Measurements from ENCODE around the gene SNAI3.

Gene SNAI3

GRCh38 chr16:88721236-88721635 lies 34.9 kb upstream of the SNAI3 start:
- no peak for DNase-seq (ENCODE audit: low spot score)

- no peak for DNase-seq (ENCODE audit: low spot score)
Observed at GRCh38 chr16:88720396-88720970, 34.2 kb upstream of the SNAI3 start.

- no peak for DNase-seq (ENCODE audit: low spot score)
Observed at GRCh38 chr16:88719933-88720296, 33.6 kb upstream of the SNAI3 start.

GRCh38 chr16:88719267-88719932 lies 33.1 kb upstream of the SNAI3 start:
- peak; percentile 88 for DNase-seq (ENCODE audit: low spot score)

GRCh38 chr16:88718178-88718577 lies 31.9 kb upstream of the SNAI3 start:
- DNase-seq (ENCODE audit: low spot score): no peak

GRCh38 chr16:88716601-88717001 lies 30.3 kb upstream of the SNAI3 start:
- no peak for DNase-seq (ENCODE audit: low spot score)

- DNase-seq (ENCODE audit: low spot score): no peak
Observed at GRCh38 chr16:88716201-88716600, 29.9 kb upstream of the SNAI3 start.

GRCh38 chr16:88715312-88716190 lies 29.2 kb upstream of the SNAI3 start:
- no peak for DNase-seq (ENCODE audit: low spot score)

GRCh38 chr16:88714420-88715302 lies 28.4 kb upstream of the SNAI3 start:
- DNase-seq (ENCODE audit: low spot score): no peak

GRCh38 chr16:88713568-88714419 lies 27.5 kb upstream of the SNAI3 start:
- no peak for DNase-seq (ENCODE audit: low spot score)

GRCh38 chr16:88713054-88713453 lies 26.7 kb upstream of the SNAI3 start:
- no peak for DNase-seq (ENCODE audit: low spot score)

GRCh38 chr16:88712362-88712979 lies 26.2 kb upstream of the SNAI3 start:
- no peak for DNase-seq (ENCODE audit: low spot score)

GRCh38 chr16:88711750-88712340 lies 25.5 kb upstream of the SNAI3 start:
- DNase-seq (ENCODE audit: low spot score): no peak

GRCh38 chr16:88710556-88710955 lies 24.2 kb upstream of the SNAI3 start:
- no peak for DNase-seq (ENCODE audit: low spot score)

- no peak for DNase-seq (ENCODE audit: low spot score)
Observed at GRCh38 chr16:88706965-88707826, 20.9 kb upstream of the SNAI3 start.

- DNase-seq (ENCODE audit: low spot score): peak; percentile 89
Observed at GRCh38 chr16:88706229-88706964, 20.1 kb upstream of the SNAI3 start, which contains the start of the genes CTU2 and RNF166. TSS of gene CTU2 (plus strand) at chr16:88706503. CDS start at chr16:88706531, 28 bp downstream. TSS of gene RNF166 (minus strand) at chr16:88706408. CDS start at chr16:88706325, 83 bp downstream.

GRCh38 chr16:88705801-88706228 lies 19.5 kb upstream of the SNAI3 start:
- DNase-seq (ENCODE audit: low spot score): no peak

GRCh38 chr16:88705076-88705684 lies 18.9 kb upstream of the SNAI3 start:
- peak; percentile 56 for DNase-seq (ENCODE audit: low spot score)
